HCT116 (cell line): Measurements from ENCODE around the gene OGA. TPM values are rescaled to one million over a fixed set of nuclear protein-coding genes. Genes with fewer than 3 reads are reported as not detected.

Source experiments
- ATAC-seq: fragments of 200-7000 bp; cut with Tn5 transposase; 2 replicates; pipeline ENCODE4 v1.9.1; 2020; ENCODE audit warnings: mild to moderate bottlenecking, moderate library complexity
- BruUV-seq: library from RNA; stranded (reverse); fragments of 400-500 nt; replicated peaks from 2 replicates; lab custom pipeline; 2021; lab: Mats Ljungman, UMichigan
- CTCF ChIA-PET: fragments of 300-600 bp; sonication (Branson Sonifier 250); formaldehyde crosslinking; loops from one replicate; lab custom pipeline; 2021; ENCODE audit warnings: antibody characterized with exemption; lab: Charles Lee
- POLR2A ChIA-PET: fragments of 300-600, 350-600 bp; sonication (Branson Sonifier 250); formaldehyde crosslinking; loops from one replicate; lab custom pipeline; 2021; ENCODE audit warnings: antibody characterized with exemption; lab: Charles Lee
- RAD21 ChIA-PET, 2 experiments: fragments of 300-600 bp; sonication (Branson Sonifier 250); formaldehyde crosslinking; loops; one replicate each; lab custom pipeline; 2023; ENCODE audit warnings: low total read pairs in 2 of 2; ENCODE audit not compliant: uncharacterized antibody in 2 of 2, unreplicated experiment in 2 of 2, low non-redundant PET in 1 of 2; lab: Charles Lee
- DNase-seq: peaks from one replicate; pipeline ENCODE4 v3.0.0-alpha.2; 2010; ENCODE audit warnings: low read depth, low spot score
- H2AFZ ChIP-seq: fragments of 200-600 bp; shearing (Covaris generic), sonication (generic); 2 replicates; pipeline ENCODE4 v1.6.1; 2017; ENCODE audit warnings: low read depth, mixed run types, mixed read lengths, antibody characterized with exemption, low read length; ENCODE audit not compliant: poor library complexity, severe bottlenecking
- H3K27ac ChIP-seq: 2 replicates; pipeline ENCODE4 v1.5.1; 2012; ENCODE audit warnings: low read depth, low read length
- H3K27me3 ChIP-seq: fragments of 200-600 bp; sonication (generic); 2 replicates; pipeline ENCODE4 v1.6.1; 2016; ENCODE audit warnings: mixed run types, low read length, mixed read lengths; ENCODE audit not compliant: insufficient read depth
- H3K36me3 ChIP-seq, 2 experiments: fragments of 200-500 bp in 1 of 2; fragments of 200-600 bp in 1 of 2; sonication (Bioruptor generic) in 1 of 2; sonication (generic) in 1 of 2; 2 replicates each; pipeline versions ENCODE4 v1.5.1 to v1.6.1; 2014 to 2016; ENCODE audit warnings: low read length in 2 of 2, inconsistent platforms in 1 of 2, mixed read lengths in 1 of 2, mixed run types in 1 of 2; ENCODE audit not compliant: insufficient read depth in 2 of 2, control insufficient read depth in 1 of 2
- H3K4me1 ChIP-seq, 2 experiments: fragments of 200-600 bp in 1 of 2; sonication (generic) in 1 of 2; 2 replicates each; pipeline versions ENCODE4 v1.5.1 to v1.6.1; 2012 to 2017; ENCODE audit warnings: low read length in 2 of 2, inconsistent platforms in 1 of 2, mild to moderate bottlenecking in 1 of 2, mixed read lengths in 1 of 2, mixed run types in 1 of 2, moderate library complexity in 1 of 2; ENCODE audit not compliant: insufficient read depth in 2 of 2, control insufficient read depth in 1 of 2
- H3K4me2 ChIP-seq: fragments of 200-600 bp; sonication (generic); 2 replicates; pipeline ENCODE4 v1.6.1; 2017; ENCODE audit warnings: mixed run types, low read length, mixed read lengths
- H3K4me3 ChIP-seq, 2 experiments: fragments of 200-600 bp in 1 of 2; sonication (generic) in 1 of 2; replicated peaks in 1 of 2; 2 replicates each; pipeline ENCODE4 v1.5.1; 2011 to 2016; ENCODE audit warnings: low read length in 2 of 2, control low read depth in 1 of 2, low read depth in 1 of 2, mild to moderate bottlenecking in 1 of 2, mixed read lengths in 1 of 2, mixed run types in 1 of 2
- H3K79me2 ChIP-seq: fragments of 200-600 bp; sonication (generic); 2 replicates; pipeline ENCODE4 v1.6.1; 2017; ENCODE audit warnings: mild to moderate bottlenecking, mixed run types, low read length, moderate library complexity, mixed read lengths; ENCODE audit not compliant: insufficient read depth
- H3K9ac ChIP-seq: fragments of 200-600 bp; sonication (generic); 2 replicates; pipeline ENCODE4 v1.6.1; 2016; ENCODE audit warnings: low read length, mixed read lengths
- H3K9me2 ChIP-seq: fragments of 200-600 bp; sonication (generic), shearing (Covaris generic); 2 replicates; pipeline ENCODE4 v1.6.1; 2017; ENCODE audit warnings: mixed run types, mild to moderate bottlenecking, moderate library complexity; ENCODE audit not compliant: insufficient read depth
- H3K9me3 ChIP-seq, 2 experiments: fragments of 200-500 bp in 1 of 2; fragments of 200-600 bp in 1 of 2; sonication (Bioruptor generic) in 1 of 2; sonication (generic) in 1 of 2; 2 replicates each; pipeline ENCODE4 v1.6.1; 2014 to 2017; ENCODE audit warnings: low read length in 2 of 2, mixed read lengths in 2 of 2, inconsistent platforms in 1 of 2, low read depth in 1 of 2, mild to moderate bottlenecking in 1 of 2, mixed run types in 1 of 2, moderate library complexity in 1 of 2; ENCODE audit not compliant: control insufficient read depth in 1 of 2, insufficient read depth in 1 of 2
- H4K20me1 ChIP-seq: fragments of 200-600 bp; sonication (generic), shearing (Covaris generic); 2 replicates; pipeline ENCODE4 v1.6.1; 2017; ENCODE audit warnings: mixed run types, mild to moderate bottlenecking, moderate library complexity; ENCODE audit not compliant: insufficient read depth
- EGR1 ChIP-seq: IDR thresholded peaks from 2 replicates; pipeline ENCODE4 v1.6.1; 2012; ENCODE audit warnings: low read depth
- EZH2phosphoT487 ChIP-seq: fragments of 200-600 bp; IDR thresholded peaks from 2 replicates; pipeline ENCODE4 v1.6.1; 2018; ENCODE audit warnings: antibody characterized with exemption, borderline replicate concordance
- FOSL1 ChIP-seq: IDR thresholded peaks from 2 replicates; pipeline ENCODE4 v1.6.1; 2012; ENCODE audit warnings: low read depth
- JUND ChIP-seq: IDR thresholded peaks from 2 replicates; pipeline ENCODE4 v1.6.1; 2012
- SIN3A ChIP-seq: IDR thresholded peaks from 2 replicates; pipeline ENCODE4 v1.6.1; 2012; ENCODE audit warnings: low read depth
- SP1 ChIP-seq: IDR thresholded peaks from 2 replicates; pipeline ENCODE4 v1.6.1; 2012; ENCODE audit warnings: low read depth
- SRF ChIP-seq: IDR thresholded peaks from 2 replicates; pipeline ENCODE4 v1.6.1; 2012; ENCODE audit warnings: low read depth
- TCF7L2 ChIP-seq: IDR thresholded peaks from 2 replicates; pipeline ENCODE4 v1.7.0; 2011; ENCODE audit warnings: borderline replicate concordance, inconsistent platforms; ENCODE audit not compliant: insufficient read depth, insufficient read length; ENCODE audit errors: extremely low read depth
- ZFX ChIP-seq: fragments of 450-650 bp; IDR thresholded peaks from 2 replicates; pipeline ENCODE4 v1.6.1; 2017
- intact Hi-C: fragments of 100-400 bp; cut with micrococcal nuclease; formaldehyde crosslinking; loops from 2 replicates; pipeline ENCODE4 v1.10.0; 2022
- total RNA-seq: library from RNA; stranded (reverse); gene quantifications from one replicate; pipeline ENCODE4 v1.2.1, GENCODE V29; 2021; ENCODE audit not compliant: unreplicated experiment
- TF ChIP-seq, protein P1 (sequence below): IDR thresholded peaks from 2 replicates; pipeline ENCODE4 v1.6.1; 2012; ENCODE audit warnings: low read depth
- TF ChIP-seq, protein P2 (sequence below): IDR thresholded peaks from 2 replicates; pipeline ENCODE4 v1.6.1; 2012
- TF ChIP-seq, protein P3 (sequence below), 3 experiments: fragments of 200-600 bp in 1 of 3; sonication (generic) in 1 of 3; IDR thresholded peaks in 2 of 3; conservative IDR thresholded peaks in 1 of 3; 2 replicates each; pipeline ENCODE4 v1.5.1; 2012 to 2017; ENCODE audit warnings: low read depth in 2 of 3, low read length in 2 of 3, antibody characterized with exemption in 1 of 3, borderline replicate concordance in 1 of 3, control low read depth in 1 of 3, mild to moderate bottlenecking in 1 of 3, mixed read lengths in 1 of 3, mixed run types in 1 of 3, moderate library complexity in 1 of 3; ENCODE audit not compliant: insufficient read depth in 1 of 3

The OGA gene
- total RNA-seq, 1 experiment from 2014 or later: 127 TPM

DNA sequence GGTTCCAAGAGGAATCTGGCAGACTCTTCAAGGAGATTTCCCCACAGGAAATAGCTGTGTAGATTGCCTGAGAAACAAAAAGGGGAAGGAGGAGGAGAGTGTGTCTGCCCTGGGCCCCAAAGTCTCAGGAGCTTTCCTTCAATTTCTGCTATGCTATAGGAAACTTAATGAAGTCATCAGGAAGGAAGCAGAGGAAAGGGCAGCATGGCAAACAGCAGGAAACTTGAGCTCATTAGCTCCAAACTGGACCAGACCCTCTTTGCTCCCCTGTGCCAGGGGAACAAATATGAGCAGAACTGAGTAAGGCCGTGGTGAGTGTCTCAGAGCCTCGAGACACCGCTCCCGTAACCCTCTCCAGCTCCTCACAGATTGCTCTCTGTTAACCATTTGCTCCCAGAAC is 30.2 kb upstream of the OGA start:
- H3K4me1 ChIP-seq: peaks cover 0 to 5% of the 10 kb centered on the region in 2 experiments; a peak in 1 of 4 replicates
- DNase-seq (no peak), ATAC-seq (no peak)
- intact Hi-C loops: no loop called here
- no peaks in the 10 kb centered on the region for H3K27me3 ChIP-seq
- no peak overlapping the region for H3K27ac ChIP-seq
- BruUV-seq: no TSS peak
- H4K20me1 ChIP-seq: no peaks in the 10 kb centered on the region
- H3K36me3 ChIP-seq: no peaks in the 10 kb centered on the region; a peak in 1 of 4 replicates
- POLR2A ChIA-PET: no interaction called here
- H3K9ac ChIP-seq: no peak overlapping the region
- CTCF ChIA-PET: interaction anchor here (1.0 to 6.3 kb wide), 3 partner anchors 7 to 161 kb away, joined by 4 to 41 read pairs (median 9); no protein-coding TSS in a partner anchor
- RAD21 ChIA-PET: no interaction called here
- H3K4me2 ChIP-seq: no peak overlapping the region
- TF ChIP-seq FOSL1: no peak
- TF ChIP-seq, protein P1, sequence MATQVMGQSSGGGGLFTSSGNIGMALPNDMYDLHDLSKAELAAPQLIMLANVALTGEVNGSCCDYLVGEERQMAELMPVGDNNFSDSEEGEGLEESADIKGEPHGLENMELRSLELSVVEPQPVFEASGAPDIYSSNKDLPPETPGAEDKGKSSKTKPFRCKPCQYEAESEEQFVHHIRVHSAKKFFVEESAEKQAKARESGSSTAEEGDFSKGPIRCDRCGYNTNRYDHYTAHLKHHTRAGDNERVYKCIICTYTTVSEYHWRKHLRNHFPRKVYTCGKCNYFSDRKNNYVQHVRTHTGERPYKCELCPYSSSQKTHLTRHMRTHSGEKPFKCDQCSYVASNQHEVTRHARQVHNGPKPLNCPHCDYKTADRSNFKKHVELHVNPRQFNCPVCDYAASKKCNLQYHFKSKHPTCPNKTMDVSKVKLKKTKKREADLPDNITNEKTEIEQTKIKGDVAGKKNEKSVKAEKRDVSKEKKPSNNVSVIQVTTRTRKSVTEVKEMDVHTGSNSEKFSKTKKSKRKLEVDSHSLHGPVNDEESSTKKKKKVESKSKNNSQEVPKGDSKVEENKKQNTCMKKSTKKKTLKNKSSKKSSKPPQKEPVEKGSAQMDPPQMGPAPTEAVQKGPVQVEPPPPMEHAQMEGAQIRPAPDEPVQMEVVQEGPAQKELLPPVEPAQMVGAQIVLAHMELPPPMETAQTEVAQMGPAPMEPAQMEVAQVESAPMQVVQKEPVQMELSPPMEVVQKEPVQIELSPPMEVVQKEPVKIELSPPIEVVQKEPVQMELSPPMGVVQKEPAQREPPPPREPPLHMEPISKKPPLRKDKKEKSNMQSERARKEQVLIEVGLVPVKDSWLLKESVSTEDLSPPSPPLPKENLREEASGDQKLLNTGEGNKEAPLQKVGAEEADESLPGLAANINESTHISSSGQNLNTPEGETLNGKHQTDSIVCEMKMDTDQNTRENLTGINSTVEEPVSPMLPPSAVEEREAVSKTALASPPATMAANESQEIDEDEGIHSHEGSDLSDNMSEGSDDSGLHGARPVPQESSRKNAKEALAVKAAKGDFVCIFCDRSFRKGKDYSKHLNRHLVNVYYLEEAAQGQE: no peak
- TF ChIP-seq JUND: no peak
- TF ChIP-seq ZFX: no peak
- TF ChIP-seq TCF7L2: no peak
- no peak for TF ChIP-seq SRF
- TF ChIP-seq SP1: no peak
- TF ChIP-seq, protein P2, sequence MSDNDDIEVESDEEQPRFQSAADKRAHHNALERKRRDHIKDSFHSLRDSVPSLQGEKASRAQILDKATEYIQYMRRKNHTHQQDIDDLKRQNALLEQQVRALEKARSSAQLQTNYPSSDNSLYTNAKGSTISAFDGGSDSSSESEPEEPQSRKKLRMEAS: no peak
- no peak for TF ChIP-seq EGR1
- TF ChIP-seq EZH2phosphoT487: no peak
- TF ChIP-seq, protein P3, sequence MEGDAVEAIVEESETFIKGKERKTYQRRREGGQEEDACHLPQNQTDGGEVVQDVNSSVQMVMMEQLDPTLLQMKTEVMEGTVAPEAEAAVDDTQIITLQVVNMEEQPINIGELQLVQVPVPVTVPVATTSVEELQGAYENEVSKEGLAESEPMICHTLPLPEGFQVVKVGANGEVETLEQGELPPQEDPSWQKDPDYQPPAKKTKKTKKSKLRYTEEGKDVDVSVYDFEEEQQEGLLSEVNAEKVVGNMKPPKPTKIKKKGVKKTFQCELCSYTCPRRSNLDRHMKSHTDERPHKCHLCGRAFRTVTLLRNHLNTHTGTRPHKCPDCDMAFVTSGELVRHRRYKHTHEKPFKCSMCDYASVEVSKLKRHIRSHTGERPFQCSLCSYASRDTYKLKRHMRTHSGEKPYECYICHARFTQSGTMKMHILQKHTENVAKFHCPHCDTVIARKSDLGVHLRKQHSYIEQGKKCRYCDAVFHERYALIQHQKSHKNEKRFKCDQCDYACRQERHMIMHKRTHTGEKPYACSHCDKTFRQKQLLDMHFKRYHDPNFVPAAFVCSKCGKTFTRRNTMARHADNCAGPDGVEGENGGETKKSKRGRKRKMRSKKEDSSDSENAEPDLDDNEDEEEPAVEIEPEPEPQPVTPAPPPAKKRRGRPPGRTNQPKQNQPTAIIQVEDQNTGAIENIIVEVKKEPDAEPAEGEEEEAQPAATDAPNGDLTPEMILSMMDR (IDR thresholded peaks at IDR 0.05 in 2 of 3, conservative IDR thresholded peaks at IDR 0.05 in 1 of 3; ENCODE audit: borderline replicate concordance in 1 of 3, insufficient read depth in 1 of 3, low read depth in 2 of 3, low read length in 2 of 3): no peak
- no peak for TF ChIP-seq SIN3A
- H3K9me3 ChIP-seq: no peaks in the 10 kb centered on the region
- H2AFZ ChIP-seq: no peak overlapping the region
- no peaks in the 10 kb centered on the region for H3K9me2 ChIP-seq
- no peak overlapping the region for H3K4me3 ChIP-seq
- H3K79me2 ChIP-seq: no peaks in the 10 kb centered on the region
